NT2/D1 (cell line): ENCODE results near the gene PRKAB1.

Experiments used
- SUZ12 ChIP-seq: IDR thresholded peaks from 2 replicates; pipeline ENCODE4 v1.6.1; 2011; ENCODE audit not compliant: insufficient read length, insufficient read depth; ENCODE audit errors: extremely low read depth
- YY1 ChIP-seq: IDR thresholded peaks from 2 replicates; pipeline ENCODE4 v1.6.1; 2011; ENCODE audit not compliant: insufficient read length, insufficient read depth

GRCh38 chr12:119634743-119635142 lies 33.2 kb upstream of the PRKAB1 start:
- TF ChIP-seq SUZ12 = no peak
- no peak for TF ChIP-seq YY1
